ENCODE results near the gene CNKSR3.

CNKSR3 gene

DNA sequence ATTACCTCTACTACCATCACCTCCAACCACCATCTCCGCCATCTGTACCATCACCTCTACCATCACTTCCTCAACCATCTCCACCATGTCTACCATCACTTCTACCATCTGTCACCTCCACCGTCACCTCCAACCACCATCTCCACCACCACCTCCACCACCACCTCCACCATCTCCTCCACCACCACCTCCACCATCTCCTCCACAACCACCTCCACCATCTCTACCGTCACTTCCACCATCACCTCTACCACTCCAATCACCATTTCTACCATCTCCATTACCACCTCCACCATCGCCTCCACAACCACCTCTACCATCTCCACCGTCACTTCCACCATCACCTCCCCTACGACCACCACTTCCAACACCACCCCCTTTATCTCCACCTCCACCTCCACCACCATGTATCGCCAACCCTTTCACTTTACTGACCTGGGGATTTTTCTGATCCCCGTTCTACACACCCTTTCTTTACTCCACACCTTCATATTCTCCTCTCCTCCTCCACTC, 156.2 kb downstream of the CNKSR3 start:
- DNase-seq (ENCODE audit: extremely low spot score), result no peak
- CTCF ChIA-PET, result interaction anchor here (1.2 kb wide), 1 partner anchor 8 kb away, joined by 3 read pairs; no protein-coding TSS in a partner anchor
- TF ChIP-seq, protein P1, sequence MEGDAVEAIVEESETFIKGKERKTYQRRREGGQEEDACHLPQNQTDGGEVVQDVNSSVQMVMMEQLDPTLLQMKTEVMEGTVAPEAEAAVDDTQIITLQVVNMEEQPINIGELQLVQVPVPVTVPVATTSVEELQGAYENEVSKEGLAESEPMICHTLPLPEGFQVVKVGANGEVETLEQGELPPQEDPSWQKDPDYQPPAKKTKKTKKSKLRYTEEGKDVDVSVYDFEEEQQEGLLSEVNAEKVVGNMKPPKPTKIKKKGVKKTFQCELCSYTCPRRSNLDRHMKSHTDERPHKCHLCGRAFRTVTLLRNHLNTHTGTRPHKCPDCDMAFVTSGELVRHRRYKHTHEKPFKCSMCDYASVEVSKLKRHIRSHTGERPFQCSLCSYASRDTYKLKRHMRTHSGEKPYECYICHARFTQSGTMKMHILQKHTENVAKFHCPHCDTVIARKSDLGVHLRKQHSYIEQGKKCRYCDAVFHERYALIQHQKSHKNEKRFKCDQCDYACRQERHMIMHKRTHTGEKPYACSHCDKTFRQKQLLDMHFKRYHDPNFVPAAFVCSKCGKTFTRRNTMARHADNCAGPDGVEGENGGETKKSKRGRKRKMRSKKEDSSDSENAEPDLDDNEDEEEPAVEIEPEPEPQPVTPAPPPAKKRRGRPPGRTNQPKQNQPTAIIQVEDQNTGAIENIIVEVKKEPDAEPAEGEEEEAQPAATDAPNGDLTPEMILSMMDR (IDR thresholded peaks at IDR 0.05; ENCODE audit: control extremely low read depth, extremely low read depth, low read depth, missing control alignments), result no peak
- POLR2A ChIA-PET, result no interaction called here

DNA sequence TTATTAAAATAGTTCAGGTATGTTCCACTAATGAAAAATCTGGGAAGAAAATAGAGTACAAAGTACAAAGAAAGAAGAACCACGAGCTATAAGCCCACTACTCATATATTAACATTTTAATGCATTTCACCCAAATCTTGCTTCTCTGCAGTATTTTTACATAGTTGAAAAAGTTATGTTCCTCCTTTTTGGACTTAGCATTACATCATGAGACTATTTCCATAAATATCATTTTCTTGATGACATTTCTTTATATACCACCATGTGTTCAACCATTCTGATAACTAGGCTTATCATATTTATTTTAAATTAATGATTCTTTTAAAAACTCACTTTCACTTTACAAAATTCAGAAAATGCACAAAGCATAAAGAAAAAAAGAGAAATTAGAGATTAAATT, 156.9 kb downstream of the CNKSR3 start:
- TF ChIP-seq, protein P1 (IDR thresholded peaks at IDR 0.05; ENCODE audit: control extremely low read depth, extremely low read depth, low read depth, missing control alignments), result no peak
- CTCF ChIA-PET, result no interaction called here
- POLR2A ChIA-PET, result no interaction called here
- DNase-seq (ENCODE audit: extremely low spot score), result no peak

DNA sequence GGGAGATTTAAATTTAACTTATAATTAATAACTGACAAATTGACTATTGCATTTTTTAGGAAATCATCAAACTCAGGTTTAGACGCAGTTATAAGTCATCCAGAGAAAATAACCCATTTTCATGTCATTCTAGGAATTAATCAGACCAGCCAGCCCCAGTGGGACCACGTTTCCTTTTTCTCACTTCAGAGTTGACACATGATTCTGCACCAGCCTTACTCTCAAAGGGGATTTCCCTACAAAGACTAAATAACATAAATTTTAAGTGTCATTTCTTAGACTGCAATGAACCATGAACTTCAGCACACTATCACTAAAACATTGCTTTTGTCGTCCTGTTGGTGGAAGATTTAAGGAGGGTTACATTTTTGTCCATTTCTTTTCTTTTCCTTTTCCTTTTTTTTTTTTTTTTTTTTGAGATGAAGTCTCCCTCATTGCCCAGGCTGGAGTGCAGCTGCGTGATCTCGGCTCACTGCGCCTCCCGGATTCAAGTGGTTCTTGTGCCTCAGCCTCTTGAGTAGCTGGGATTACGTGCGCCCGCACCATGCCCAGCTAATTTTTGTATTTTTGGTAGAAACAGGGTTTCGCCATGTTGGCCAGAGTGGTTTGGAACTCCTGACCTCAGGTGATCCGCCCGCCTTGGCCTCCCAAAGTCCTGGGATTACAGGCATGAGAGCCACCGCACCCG, 157.4 kb downstream of the CNKSR3 start:
- ChIA-PET CTCF (no interaction called here), POLR2A (no interaction called here)
- TF ChIP-seq, protein P1 (IDR thresholded peaks at IDR 0.05; ENCODE audit: control extremely low read depth, extremely low read depth, low read depth, missing control alignments), result no peak
- DNase-seq (ENCODE audit: extremely low spot score), result peak; percentile 73

DNA sequence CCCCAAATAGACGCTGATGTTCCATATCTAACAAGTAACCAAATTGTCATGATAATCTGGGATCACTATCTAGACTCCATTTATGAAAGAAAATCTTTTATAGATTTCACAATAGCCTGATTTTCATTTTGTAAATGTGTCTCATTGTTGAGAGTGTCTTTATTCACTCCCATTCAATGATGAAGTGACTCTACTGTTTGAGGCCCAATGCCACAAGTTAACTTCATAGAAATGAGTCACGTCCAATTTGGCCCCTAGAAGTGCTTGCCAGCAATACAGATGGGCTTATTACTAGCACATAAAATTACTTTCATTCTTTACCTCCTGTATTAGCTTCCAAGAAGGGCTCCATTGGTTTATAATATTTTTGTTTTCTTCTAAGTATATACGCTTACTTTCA, 160.2 kb downstream of the CNKSR3 start:
- ChIA-PET POLR2A (no interaction called here), CTCF (interaction anchor here (1.0 kb wide), 1 partner anchor 73 kb away, joined by 3 read pairs; no protein-coding TSS in a partner anchor)
- DNase-seq (ENCODE audit: extremely low spot score), result no peak
- TF ChIP-seq, protein P1 (IDR thresholded peaks at IDR 0.05; ENCODE audit: control extremely low read depth, extremely low read depth, low read depth, missing control alignments), result no peak

DNA sequence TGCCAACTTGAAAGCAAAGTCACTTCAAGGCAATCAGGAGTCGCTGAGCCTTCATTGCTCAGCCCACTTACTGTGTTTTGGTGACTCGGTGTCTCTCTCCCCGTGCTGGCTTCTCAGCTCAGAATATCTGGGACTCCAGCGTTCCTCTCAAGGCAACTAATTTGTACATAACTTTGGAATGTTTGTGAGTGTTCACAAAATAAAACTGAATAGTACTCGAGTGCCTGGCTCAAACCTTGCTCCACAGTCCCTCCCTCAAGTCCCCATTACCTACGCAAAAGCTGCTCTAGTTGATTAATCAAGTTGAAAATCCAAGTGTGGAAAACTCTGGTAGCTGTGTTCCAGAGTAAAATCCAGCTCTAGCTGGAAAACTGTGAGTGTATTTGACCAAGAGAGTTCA, 162.5 kb downstream of the CNKSR3 start:
- ChIA-PET CTCF (no interaction called here), POLR2A (no interaction called here)

DNA sequence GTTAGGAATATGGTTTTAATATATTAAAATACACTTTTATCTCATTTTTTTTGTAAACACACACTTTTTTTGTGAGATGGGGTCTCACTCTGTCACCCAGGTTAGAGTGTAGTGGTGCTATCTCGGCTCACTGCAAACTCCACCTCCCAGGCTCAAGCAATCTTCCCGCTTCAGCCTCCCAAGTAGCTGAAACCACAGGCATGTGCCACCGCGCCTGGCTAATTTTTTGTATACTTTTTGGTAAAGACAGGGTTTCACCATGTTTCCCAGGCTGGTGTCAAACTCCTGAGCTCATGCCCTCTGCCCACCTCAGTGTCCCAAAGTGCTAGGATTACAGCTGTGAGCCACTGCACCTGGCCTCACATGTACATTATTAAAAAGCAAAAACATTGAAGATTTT, 164.7 kb downstream of the CNKSR3 start:
- POLR2A ChIA-PET, result no interaction called here
- no peak for DNase-seq (ENCODE audit: extremely low spot score)
- TF ChIP-seq, protein P1 (IDR thresholded peaks at IDR 0.05; ENCODE audit: control extremely low read depth, extremely low read depth, low read depth, missing control alignments), result no peak
- CTCF ChIA-PET, result interaction anchor here (0.9 to 1.2 kb wide), 2 partner anchors 9 to 16 kb away, joined by 3 to 4 read pairs; no protein-coding TSS in a partner anchor

More for the DNA sequence above, 162.5 kb downstream of the CNKSR3 start:
- DNase-seq (ENCODE audit: extremely low spot score), result no peak
- TF ChIP-seq, protein P1 (IDR thresholded peaks at IDR 0.05; ENCODE audit: control extremely low read depth, extremely low read depth, low read depth, missing control alignments), result no peak
